H1 (cell line): ENCODE data around the gene RUBCN. TPM values are rescaled to one million over a fixed set of nuclear protein-coding genes. Genes with fewer than 3 reads are reported as not detected.

Experiments used
- ATF3 ChIP-seq: IDR thresholded peaks from 2 replicates; pipeline ENCODE4 v1.6.1; 2011; ENCODE audit warnings: low read depth, mild to moderate bottlenecking, low read length; ENCODE audit not compliant: insufficient read depth
- BCL11A ChIP-seq, 2 experiments: IDR thresholded peaks; one replicate each; pipeline ENCODE4 v1.6.1; 2011; ENCODE audit warnings: low read depth in 2 of 2, low read length in 2 of 2, mild to moderate bottlenecking in 2 of 2
- CBX5 ChIP-seq: fragments of 300-800, 300-1000 bp; sonication (generic); IDR thresholded peaks from 2 replicates; pipeline ENCODE4 v1.7.1; 2016; ENCODE audit warnings: antibody characterized with exemption, low read length, low read depth
- CHD1 ChIP-seq: IDR thresholded peaks from 2 replicates; pipeline ENCODE4 v1.6.1; 2012; ENCODE audit warnings: low read depth, low read length, improper control_type of control experiment
- CTCF ChIP-seq, 3 experiments: IDR thresholded peaks; 1 replicate in 2 of 3; 2 replicates in 1 of 3; pipeline versions ENCODE4 v1.5.1 to v1.6.1; 2011; ENCODE audit warnings: low read length in 3 of 3, mild to moderate bottlenecking in 3 of 3, inconsistent platforms in 2 of 3, low read depth in 1 of 3, moderate library complexity in 1 of 3; ENCODE audit not compliant: insufficient read depth in 1 of 3; ENCODE audit errors: control extremely low read depth in 1 of 3
- EP300 ChIP-seq, 2 experiments: IDR thresholded peaks; 1 replicate in 1 of 2; 2 replicates in 1 of 2; pipeline ENCODE4 v1.6.1; 2011 to 2012; ENCODE audit warnings: low read depth in 2 of 2, low read length in 2 of 2, mild to moderate bottlenecking in 2 of 2, borderline replicate concordance in 1 of 2, inconsistent platforms in 1 of 2, moderate library complexity in 1 of 2
- GABPA ChIP-seq: IDR thresholded peaks from 2 replicates; pipeline ENCODE4 v1.6.1; 2011; ENCODE audit warnings: mild to moderate bottlenecking, low read length, moderate library complexity, borderline replicate concordance; ENCODE audit not compliant: insufficient read depth
- GTF2F1 ChIP-seq: IDR thresholded peaks from 2 replicates; pipeline ENCODE4 v1.6.1; 2012; ENCODE audit warnings: low read depth, low read length, improper control_type of control experiment, borderline replicate concordance
- HDAC2 ChIP-seq, 2 experiments: fragments of 300-600 bp in 1 of 2; sonication (generic) in 1 of 2; IDR thresholded peaks; 2 replicates each; pipeline ENCODE4 v1.6.1; 2011 to 2012; ENCODE audit warnings: low read depth in 2 of 2, low read length in 2 of 2, mild to moderate bottlenecking in 2 of 2, moderate library complexity in 2 of 2, borderline replicate concordance in 1 of 2, inconsistent platforms in 1 of 2
- KDM1A ChIP-seq: fragments of 200-600, 300-600 bp; sonication (generic); IDR thresholded peaks from 2 replicates; pipeline ENCODE4 v1.7.1; 2016; ENCODE audit warnings: mild to moderate bottlenecking, low read length, borderline replicate concordance
- KDM5A ChIP-seq: fragments of 200-600 bp; IDR thresholded peaks from 2 replicates; pipeline ENCODE4 v1.7.1; 2012; ENCODE audit warnings: mild to moderate bottlenecking, low read length, inconsistent platforms, mixed read lengths
- MAFK ChIP-seq: IDR thresholded peaks from 2 replicates; pipeline ENCODE4 v1.6.1; 2012; ENCODE audit warnings: low read depth, mild to moderate bottlenecking, improper control_type of control experiment, low read length
- NANOG ChIP-seq: IDR thresholded peaks from 2 replicates; pipeline ENCODE4 v1.6.1; 2011; ENCODE audit warnings: low read length, low read depth, mild to moderate bottlenecking, inconsistent platforms; ENCODE audit not compliant: insufficient read depth, poor library complexity, severe bottlenecking
- RNF2 ChIP-seq: fragments of 200-900, 300-1000 bp; sonication (generic); IDR thresholded peaks from 2 replicates; pipeline ENCODE4 v1.7.1; 2016; ENCODE audit warnings: borderline replicate concordance, low read depth, mild to moderate bottlenecking, antibody characterized with exemption, low read length; ENCODE audit not compliant: poor library complexity, severe bottlenecking; ENCODE audit errors: missing control alignments
- TAF1 ChIP-seq: IDR thresholded peaks from 2 replicates; pipeline ENCODE4 v1.6.1; 2011; ENCODE audit warnings: mild to moderate bottlenecking, low read depth, low read length
- USF2 ChIP-seq: IDR thresholded peaks from 2 replicates; pipeline ENCODE4 v1.6.1; 2011; ENCODE audit warnings: low read length, improper control_type of control experiment
- YY1 ChIP-seq: IDR thresholded peaks from 2 replicates; pipeline ENCODE4 v1.6.1; 2011; ENCODE audit warnings: low read depth, mild to moderate bottlenecking, low read length
- polyA plus RNA-seq, 7 experiments: library from polyadenylated mRNA; depleted of rRNA in 3 of 7; stranded (reverse) in 5 of 7; unstranded in 2 of 7; fragments of >200 nt in 5 of 7; fragments of 200-250 nt in 2 of 7; gene quantifications; 1 replicate in 5 of 7; 2 replicates in 1 of 7; 4 replicates in 1 of 7; pipeline versions ENCODE4 v1.2.1 to v1.2.3, GENCODE V29; 2011 to 2013; ENCODE audit warnings: missing spikeins in 2 of 7, mixed read lengths in 2 of 7
- total RNA-seq: library from RNA; stranded (reverse); fragmentation: NEBNext Ultra II Directional; extraction: Animal tissue kit (Norgen Biotek cat#: 25700); gene quantifications from 2 replicates; pipeline ENCODE4 v1.2.1, GENCODE V29; 2021

RUBCN gene
- total and polyA plus RNA-seq, 2 of the 8 experiments (the other 6 are each of a cell fraction or from before 2014, with no cell fraction given) = 9.3 to 21.9 TPM

- TF ChIP-seq GABPA (no peak), GTF2F1 (no peak), CTCF (IDR thresholded peaks at IDR 0.05; ENCODE audit: control extremely low read depth in 1 of 3, insufficient read depth in 1 of 3, low read depth in 1 of 3, low read length in 3 of 3) (peak in 2 of 3 experiments; percentile 33; a peak in 3 of 4 replicates), CHD1 (no peak), NANOG (no peak), CBX5 (no peak), ATF3 (no peak), HDAC2 (IDR thresholded peaks at IDR 0.05; ENCODE audit: borderline replicate concordance in 1 of 2, low read depth in 2 of 2, low read length in 2 of 2) (no peak; a peak in 1 of 4 replicates), MAFK (no peak), RNF2 (no peak), USF2 (no peak), TAF1 (no peak), YY1 (no peak), EP300 (IDR thresholded peaks at IDR 0.05; ENCODE audit: borderline replicate concordance in 1 of 2, low read depth in 2 of 2, low read length in 2 of 2) (no peak), BCL11A (IDR thresholded peaks at IDR 0.05; ENCODE audit: low read depth in 2 of 2, low read length in 2 of 2) (no peak), KDM1A (no peak), KDM5A (no peak)
These were observed 13.1 kb upstream of the RUBCN start, which contains the start of gene FYTTD1 (continued) for GRCh38 chr3:197749601-197750395.
